ENCODE measurements around the gene CARHSP1. TPM values are rescaled to one million over a fixed set of nuclear protein-coding genes. Genes with fewer than 3 reads are reported as not detected.
A peak's percentile ranks its signal among the peaks of the same experiment; 100 is the strongest.

The CARHSP1 gene
- total and polyA plus RNA-seq, 9 of the 15 experiments (the other 6 are each of a cell fraction or from before 2014, with no cell fraction given), result 5.8 to 114 (median 41.1) TPM

DNA sequence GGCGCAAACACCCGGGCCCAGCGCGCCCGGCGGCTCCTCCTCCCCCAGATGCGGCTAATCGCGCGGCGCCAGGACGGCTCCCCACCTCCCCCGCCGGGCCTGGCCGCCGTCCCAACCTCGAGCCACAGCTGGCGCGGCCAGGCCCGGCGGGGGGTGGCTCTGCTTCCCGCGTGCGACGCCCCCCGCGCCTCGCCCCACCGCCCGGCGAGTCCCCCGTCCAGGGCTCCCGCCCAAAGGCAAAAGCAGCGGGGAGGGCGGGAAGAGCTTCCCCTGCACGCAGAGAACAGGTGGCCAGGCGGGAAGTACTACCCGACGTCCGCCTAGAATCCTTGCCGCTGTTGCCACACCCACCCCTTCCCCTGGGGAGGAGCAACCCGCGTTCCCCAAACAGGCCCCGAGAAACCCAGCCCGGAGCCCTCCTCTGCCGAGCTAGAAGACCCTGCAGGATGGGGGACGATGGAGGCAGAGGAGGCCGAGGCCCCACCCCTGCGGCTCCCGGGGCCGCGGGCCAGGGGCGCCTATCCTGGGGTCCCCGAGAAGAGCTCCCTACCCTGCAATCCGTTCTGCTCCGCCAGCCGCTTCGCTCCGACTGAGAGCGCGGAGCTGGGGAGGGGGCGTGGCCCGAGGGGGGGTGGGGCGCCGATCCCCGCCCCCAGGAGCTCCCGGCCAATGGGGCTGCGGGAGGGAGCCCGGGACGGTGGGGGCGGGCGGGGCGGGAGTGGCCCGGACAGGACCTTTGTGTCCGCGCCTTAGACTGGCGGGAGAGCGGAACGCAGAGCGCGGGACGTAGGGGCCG, at the start of gene CARHSP1 (continued):
- TF ChIP-seq HDAC3 (IDR thresholded peaks at IDR 0.05; ENCODE audit: borderline replicate concordance, partially characterized antibody), result no peak
- peak; percentile 78; the same call in 1 of the 2 replicates for TF ChIP-seq PHF8 (IDR thresholded peaks at IDR 0.05; ENCODE audit: borderline replicate concordance, low read length)
- TF ChIP-seq, protein P1, sequence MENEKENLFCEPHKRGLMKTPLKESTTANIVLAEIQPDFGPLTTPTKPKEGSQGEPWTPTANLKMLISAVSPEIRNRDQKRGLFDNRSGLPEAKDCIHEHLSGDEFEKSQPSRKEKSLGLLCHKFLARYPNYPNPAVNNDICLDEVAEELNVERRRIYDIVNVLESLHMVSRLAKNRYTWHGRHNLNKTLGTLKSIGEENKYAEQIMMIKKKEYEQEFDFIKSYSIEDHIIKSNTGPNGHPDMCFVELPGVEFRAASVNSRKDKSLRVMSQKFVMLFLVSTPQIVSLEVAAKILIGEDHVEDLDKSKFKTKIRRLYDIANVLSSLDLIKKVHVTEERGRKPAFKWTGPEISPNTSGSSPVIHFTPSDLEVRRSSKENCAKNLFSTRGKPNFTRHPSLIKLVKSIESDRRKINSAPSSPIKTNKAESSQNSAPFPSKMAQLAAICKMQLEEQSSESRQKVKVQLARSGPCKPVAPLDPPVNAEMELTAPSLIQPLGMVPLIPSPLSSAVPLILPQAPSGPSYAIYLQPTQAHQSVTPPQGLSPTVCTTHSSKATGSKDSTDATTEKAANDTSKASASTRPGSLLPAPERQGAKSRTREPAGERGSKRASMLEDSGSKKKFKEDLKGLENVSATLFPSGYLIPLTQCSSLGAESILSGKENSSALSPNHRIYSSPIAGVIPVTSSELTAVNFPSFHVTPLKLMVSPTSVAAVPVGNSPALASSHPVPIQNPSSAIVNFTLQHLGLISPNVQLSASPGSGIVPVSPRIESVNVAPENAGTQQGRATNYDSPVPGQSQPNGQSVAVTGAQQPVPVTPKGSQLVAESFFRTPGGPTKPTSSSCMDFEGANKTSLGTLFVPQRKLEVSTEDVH (IDR thresholded peaks at IDR 0.05; ENCODE audit: low read depth, partially characterized antibody), result no peak
- peak; percentile 49 for TF ChIP-seq DACH1 (IDR thresholded peaks at IDR 0.05; ENCODE audit: partially characterized antibody)
- no peak for TF ChIP-seq DNMT1 (IDR thresholded peaks at IDR 0.05)
- no peak for TF ChIP-seq MAFK (IDR thresholded peaks at IDR 0.05; ENCODE audit: low read length)
- no peak for TF ChIP-seq ARHGAP35 (IDR thresholded peaks at IDR 0.05; ENCODE audit: partially characterized antibody)
- no peak for TF ChIP-seq ZNF431 (CRISPR knock-in tag; IDR thresholded peaks at IDR 0.05)
- peak; percentile 89 for TF ChIP-seq ZNF766 (CRISPR knock-in tag; conservative IDR thresholded peaks at IDR 0.05)
- TF ChIP-seq RAD21 (CRISPR knock-in tag; conservative IDR thresholded peaks at IDR 0.05 in 1 of 2, IDR thresholded peaks at IDR 0.05 in 1 of 2), result no peak
- no peak for TF ChIP-seq SMARCB1 (IDR thresholded peaks at IDR 0.05; ENCODE audit: insufficient read length, low read depth)
- TF ChIP-seq ZNF165 (CRISPR knock-in tag; IDR thresholded peaks at IDR 0.05; ENCODE audit: borderline replicate concordance), result no peak
- TF ChIP-seq TOE1 (IDR thresholded peaks at IDR 0.05; ENCODE audit: borderline replicate concordance), result 0 out of 2 replicates have a peak, but pooled peaks have one; percentile 13
- no peak for TF ChIP-seq TOE1 (CRISPR knock-in tag; IDR thresholded peaks at IDR 0.05; ENCODE audit: borderline replicate concordance, low read depth)
- no peak for TF ChIP-seq ELF2 (CRISPR knock-in tag; IDR thresholded peaks at IDR 0.05)
- TF ChIP-seq ZNF696 (CRISPR knock-in tag; conservative IDR thresholded peaks at IDR 0.05), result no peak
- TF ChIP-seq GTF2A2 (tag; IDR thresholded peaks at IDR 0.05), result no peak
- 0 out of 4 replicates have a peak, but pooled peaks of 1 of the 2 experiments have one; percentile 20 for TF ChIP-seq ETV6 (IDR thresholded peaks at IDR 0.05; ENCODE audit: borderline replicate concordance in 1 of 2, low read depth in 2 of 2, low read length in 1 of 2)
- TF ChIP-seq ETV6 (CRISPR knock-in tag; IDR thresholded peaks at IDR 0.05; ENCODE audit: borderline replicate concordance), result no peak; the same call in 1 of the 2 replicates
- TF ChIP-seq MXI1 (IDR thresholded peaks at IDR 0.05; ENCODE audit: low read depth, low read length), result peak; percentile 32; the same call in 1 of the 2 replicates
- TF ChIP-seq, protein P2, sequence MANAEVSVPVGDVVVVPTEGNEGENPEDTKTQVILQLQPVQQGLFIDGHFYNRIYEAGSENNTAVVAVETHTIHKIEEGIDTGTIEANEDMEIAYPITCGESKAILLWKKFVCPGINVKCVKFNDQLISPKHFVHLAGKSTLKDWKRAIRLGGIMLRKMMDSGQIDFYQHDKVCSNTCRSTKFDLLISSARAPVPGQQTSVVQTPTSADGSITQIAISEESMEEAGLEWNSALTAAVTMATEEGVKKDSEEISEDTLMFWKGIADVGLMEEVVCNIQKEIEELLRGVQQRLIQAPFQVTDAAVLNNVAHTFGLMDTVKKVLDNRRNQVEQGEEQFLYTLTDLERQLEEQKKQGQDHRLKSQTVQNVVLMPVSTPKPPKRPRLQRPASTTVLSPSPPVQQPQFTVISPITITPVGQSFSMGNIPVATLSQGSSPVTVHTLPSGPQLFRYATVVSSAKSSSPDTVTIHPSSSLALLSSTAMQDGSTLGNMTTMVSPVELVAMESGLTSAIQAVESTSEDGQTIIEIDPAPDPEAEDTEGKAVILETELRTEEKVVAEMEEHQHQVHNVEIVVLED (CRISPR knock-in tag; IDR thresholded peaks at IDR 0.05), result peak; percentile 48
- TF ChIP-seq CSDE1 (IDR thresholded peaks at IDR 0.05), result no peak

Data from K562 (cell line).